ENCODE measurements around the gene BTBD9.

DNA sequence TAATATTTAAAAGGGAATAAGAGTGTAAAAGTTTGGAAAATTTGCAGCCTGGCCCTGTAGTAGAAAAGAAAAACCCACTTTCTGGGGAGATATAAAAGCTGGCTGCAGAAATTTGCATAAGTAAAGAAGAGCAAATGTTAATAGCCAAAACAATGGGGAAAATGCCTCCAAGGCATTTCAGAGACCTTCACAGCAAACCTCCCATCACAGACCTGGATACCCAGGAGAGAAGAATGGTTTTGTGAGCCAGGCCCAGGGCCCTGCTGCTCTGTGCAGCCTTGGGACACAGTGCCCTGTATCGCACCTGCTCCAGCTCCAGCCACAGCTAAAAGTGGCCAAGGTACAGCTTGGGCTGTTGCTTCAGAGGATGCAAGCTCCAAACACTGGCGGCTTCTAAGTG lies 113.8 kb downstream of the BTBD9 start:
- TF ChIP-seq, protein P1, sequence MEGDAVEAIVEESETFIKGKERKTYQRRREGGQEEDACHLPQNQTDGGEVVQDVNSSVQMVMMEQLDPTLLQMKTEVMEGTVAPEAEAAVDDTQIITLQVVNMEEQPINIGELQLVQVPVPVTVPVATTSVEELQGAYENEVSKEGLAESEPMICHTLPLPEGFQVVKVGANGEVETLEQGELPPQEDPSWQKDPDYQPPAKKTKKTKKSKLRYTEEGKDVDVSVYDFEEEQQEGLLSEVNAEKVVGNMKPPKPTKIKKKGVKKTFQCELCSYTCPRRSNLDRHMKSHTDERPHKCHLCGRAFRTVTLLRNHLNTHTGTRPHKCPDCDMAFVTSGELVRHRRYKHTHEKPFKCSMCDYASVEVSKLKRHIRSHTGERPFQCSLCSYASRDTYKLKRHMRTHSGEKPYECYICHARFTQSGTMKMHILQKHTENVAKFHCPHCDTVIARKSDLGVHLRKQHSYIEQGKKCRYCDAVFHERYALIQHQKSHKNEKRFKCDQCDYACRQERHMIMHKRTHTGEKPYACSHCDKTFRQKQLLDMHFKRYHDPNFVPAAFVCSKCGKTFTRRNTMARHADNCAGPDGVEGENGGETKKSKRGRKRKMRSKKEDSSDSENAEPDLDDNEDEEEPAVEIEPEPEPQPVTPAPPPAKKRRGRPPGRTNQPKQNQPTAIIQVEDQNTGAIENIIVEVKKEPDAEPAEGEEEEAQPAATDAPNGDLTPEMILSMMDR (IDR thresholded peaks at IDR 0.05), result no peak
- TF ChIP-seq POLR2A (IDR thresholded peaks at IDR 0.05), result no peak
